H1 (cell line): Measurements from ENCODE around the gene ZNF385C.

Source experiments
- E2F6 ChIP-seq: IDR thresholded peaks from 2 replicates; pipeline ENCODE4 v1.6.1; 2012; ENCODE audit warnings: inconsistent platforms
- MAX ChIP-seq: IDR thresholded peaks from 2 replicates; pipeline ENCODE4 v1.6.1; 2012; ENCODE audit warnings: inconsistent platforms
- NANOG ChIP-seq: IDR thresholded peaks from 2 replicates; pipeline ENCODE4 v1.6.1; 2011; ENCODE audit warnings: low read length, low read depth, mild to moderate bottlenecking, inconsistent platforms; ENCODE audit not compliant: insufficient read depth, poor library complexity, severe bottlenecking
- POLR2A ChIP-seq, 2 experiments: IDR thresholded peaks; 1 replicate in 1 of 2; 2 replicates in 1 of 2; pipeline ENCODE4 v1.6.1; 2011; ENCODE audit warnings: low read depth in 2 of 2, low read length in 2 of 2, mild to moderate bottlenecking in 2 of 2; ENCODE audit errors: control extremely low read depth in 1 of 2

- TF ChIP-seq POLR2A (IDR thresholded peaks at IDR 0.05; ENCODE audit: control extremely low read depth in 1 of 2, low read depth in 2 of 2, low read length in 2 of 2) (no peak; a peak in 1 of 3 replicates), E2F6 (no peak), MAX (no peak), NANOG (no peak)
Observed at GRCh38 chr17:42122371-42123303, 24.4 kb upstream of the ZNF385C start, which contains the start of gene HSPB9.
